K562 (cell line): ENCODE data around the gene TRMT2A. TPM values are rescaled to one million over a fixed set of nuclear protein-coding genes. Genes with fewer than 3 reads are reported as not detected.

Source experiments
- ATAC-seq: fragments of 200-7000 bp; cut with Tn5 transposase; 3 replicates; pipeline ENCODE4 v1.9.1; 2020; ENCODE audit warnings: moderate library complexity
- BruUV-seq: library from RNA; stranded (reverse); fragments of 400-500 nt; replicated peaks from 2 replicates; lab custom pipeline; 2021; lab: Mats Ljungman, UMichigan
- CTCF ChIA-PET: fragments of 300-600 bp; formaldehyde crosslinking; extraction: SDS; loops from one replicate; lab custom pipeline; 2021; ENCODE audit warnings: low intra/inter-chr PET ratio; lab: Yijun Ruan, JAX
- POLR2A ChIA-PET: fragments of 300-600, 350-650 bp; sonication (Branson Sonifier 250); formaldehyde crosslinking; extraction: SDS; loops from one replicate; lab custom pipeline; 2021; ENCODE audit warnings: antibody characterized with exemption, inconsistent platforms; lab: Yijun Ruan, JAX
- DNase-seq, 4 experiments: peaks; one replicate each; pipeline versions ENCODE4 v3.0.0 to v3.0.0-alpha.2; 2011 to 2018; ENCODE audit warnings: low spot score in 3 of 4, mixed read lengths in 3 of 4; ENCODE audit errors: extremely low read depth in 1 of 4
- FAIRE-seq: peaks from 2 replicates; lab custom pipeline; 2011; peaks lifted over from hg19 to GRCh38; lab: Jason Lieb, UNC
- H2AFZ ChIP-seq: 2 replicates; pipeline ENCODE4 v1.6.0; 2011; ENCODE audit warnings: low read depth, low read length, control low read depth, inconsistent platforms
- H3K27ac ChIP-seq: fragments of 200-600 bp; 3 replicates; pipeline ENCODE4 v1.8.0; 2011; ENCODE audit warnings: low read depth, mild to moderate bottlenecking, control low read depth, inconsistent platforms, low read length, moderate library complexity, mixed read lengths; ENCODE audit errors: extremely low read depth
- H3K27me3 ChIP-seq, 2 experiments: fragments of 300-600 bp in 1 of 2; 2 replicates in 1 of 2; 3 replicates in 1 of 2; pipeline versions ENCODE4 v1.6.0 to v1.8.0; 2011; ENCODE audit warnings: inconsistent platforms in 2 of 2, low read length in 2 of 2, mild to moderate bottlenecking in 1 of 2, mixed read lengths in 1 of 2, moderate library complexity in 1 of 2; ENCODE audit not compliant: control insufficient read depth in 2 of 2, insufficient read depth in 2 of 2
- H3K36me3 ChIP-seq: fragments of 300-600 bp; 3 replicates; pipeline ENCODE4 v1.8.0; 2011; ENCODE audit warnings: mild to moderate bottlenecking, low read length, inconsistent platforms; ENCODE audit not compliant: control insufficient read depth, insufficient read depth
- H3K4me1 ChIP-seq, 2 experiments: fragments of 200-600 bp in 1 of 2; replicated peaks in 1 of 2; 2 replicates in 1 of 2; 3 replicates in 1 of 2; pipeline versions ENCODE4 v1.5.1 to v1.8.0; 2011; ENCODE audit warnings: inconsistent platforms in 2 of 2, low read length in 2 of 2, mild to moderate bottlenecking in 1 of 2, mixed read lengths in 1 of 2, moderate library complexity in 1 of 2; ENCODE audit not compliant: control insufficient read depth in 2 of 2, insufficient read depth in 2 of 2
- H3K4me2 ChIP-seq: 2 replicates; pipeline ENCODE4 v1.6.1; 2011; ENCODE audit warnings: low read length, control low read depth, inconsistent platforms, mixed read lengths; ENCODE audit not compliant: insufficient read depth
- H3K4me3 ChIP-seq: fragments of 200-600 bp; sonication (generic), shearing (Covaris generic); 2 replicates; pipeline ENCODE4 v1.5.1; 2016; ENCODE audit warnings: control low read depth, inconsistent platforms
- H3K79me2 ChIP-seq: fragments of 200-600 bp; 3 replicates; pipeline ENCODE4 v1.8.0; 2011; ENCODE audit warnings: low read length, inconsistent platforms; ENCODE audit not compliant: control insufficient read depth, insufficient read depth
- H3K9ac ChIP-seq, 2 experiments: 2 replicates each; pipeline versions ENCODE4 v1.6.0 to v1.6.1; 2011; ENCODE audit warnings: low read depth in 2 of 2, low read length in 2 of 2, control low read depth in 1 of 2, inconsistent platforms in 1 of 2, mild to moderate bottlenecking in 1 of 2, mixed read lengths in 1 of 2; ENCODE audit not compliant: insufficient read depth in 1 of 2
- H3K9me1 ChIP-seq: one replicate; pipeline ENCODE4 v1.6.0; 2011; ENCODE audit warnings: inconsistent platforms, mild to moderate bottlenecking, low read length, moderate library complexity; ENCODE audit not compliant: control insufficient read depth, insufficient read depth
- H3K9me3 ChIP-seq: replicated peaks from 2 replicates; pipeline ENCODE4 v1.5.1; 2011; ENCODE audit warnings: low read depth, low read length, inconsistent platforms; ENCODE audit not compliant: control insufficient read depth, insufficient read depth
- H4K20me1 ChIP-seq: replicated peaks from 2 replicates; pipeline ENCODE4 v1.6.1; 2011; ENCODE audit warnings: low read length, inconsistent platforms, mixed read lengths; ENCODE audit not compliant: control insufficient read depth, insufficient read depth
- BHLHE40 ChIP-seq: IDR thresholded peaks from 2 replicates; pipeline ENCODE4 v1.6.1; 2011; ENCODE audit warnings: low read length, improper control_type of control experiment
- CBFB ChIP-seq: sonication (generic); formaldehyde crosslinking; IDR thresholded peaks from 2 replicates; pipeline ENCODE4 v1.4.0; 2020; ENCODE audit warnings: mild to moderate bottlenecking, missing genetic modification reagents
- EP400 ChIP-seq: fragments of 450-650 bp; IDR thresholded peaks from 2 replicates; pipeline ENCODE4 v1.6.1; 2017; ENCODE audit warnings: antibody characterized with exemption, mild to moderate bottlenecking, moderate library complexity
- HMG20A ChIP-seq: fragments of 450-650 bp; formaldehyde crosslinking; conservative IDR thresholded peaks from 2 replicates; pipeline ENCODE4 v1.4.0; 2020; ENCODE audit warnings: mild to moderate bottlenecking, mixed read lengths
- MEF2D ChIP-seq: conservative IDR thresholded peaks from 2 replicates; pipeline ENCODE4 v1.6.1; 2016; ENCODE audit warnings: low read depth, missing genetic modification characterization, missing compliant biosample characterization
- MTA2 ChIP-seq: fragments of 450-650 bp; IDR thresholded peaks from 2 replicates; pipeline ENCODE4 v1.6.1; 2016; ENCODE audit warnings: low read depth
- RBM17 ChIP-seq: fragments of 200-400 bp; formaldehyde crosslinking; IDR thresholded peaks from 2 replicates; pipeline ENCODE4 v1.6.1; 2017; ENCODE audit warnings: low read depth, mild to moderate bottlenecking, low read length, borderline replicate concordance
- SMC3 ChIP-seq: conservative IDR thresholded peaks from 2 replicates; pipeline ENCODE4 v1.6.1; 2011; ENCODE audit warnings: low read depth, low read length, improper control_type of control experiment; ENCODE audit not compliant: insufficient read depth
- ZNF133 ChIP-seq: fragments of 250-450 bp; sonication (Bioruptor Pico); IDR thresholded peaks from 2 replicates; pipeline ENCODE4 v1.4.0; 2020; ENCODE audit warnings: mild to moderate bottlenecking
- ZNF263 ChIP-seq: sonication (generic); formaldehyde crosslinking; IDR thresholded peaks from 2 replicates; pipeline ENCODE4 v1.8.0; 2022; ENCODE audit warnings: mild to moderate bottlenecking, missing genetic modification reagents, borderline replicate concordance
- ZNF444 ChIP-seq: fragments of 250-450 bp; sonication (Bioruptor Pico); IDR thresholded peaks from 2 replicates; pipeline ENCODE4 v1.4.0; 2020; ENCODE audit warnings: mild to moderate bottlenecking, moderate library complexity
- WGBS: fragments of 100-300 bp; shearing (Covaris generic); methylation state at CpG from one replicate; pipeline ENCODE4 v1.1.6; 2016; ENCODE audit warnings: low coverage, mixed read lengths; ENCODE audit not compliant: insufficient coverage; ENCODE audit errors: missing lambda C conversion rate; 5-methylcytosine and 5-hydroxymethylcytosine counted together
- in situ Hi-C: fragments of 300-500 bp; cut with MboI; formaldehyde crosslinking; loops from 4 replicates; pipeline ENCODE4 v1.15.0; 2018; ENCODE audit warnings: inconsistent platforms, mixed read lengths
- intact Hi-C: fragments of 100-400 bp; cut with micrococcal nuclease; formaldehyde crosslinking; loops from 2 replicates; pipeline ENCODE4 v1.14.2; 2022
- polyA plus RNA-seq, 8 experiments: library from polyadenylated mRNA; depleted of rRNA in 4 of 8; stranded (reverse) in 5 of 8; unstranded in 3 of 8; fragments of >200 nt; fragmentation: Nextera tagmentation in 2 of 8; fragmentation: Illumina TruSeq in 1 of 8; extraction: Ambion mirVana in 2 of 8; extraction: Trizol in 1 of 8; gene quantifications; 2 replicates each; pipeline versions ENCODE4 v1.2.1 to v1.2.3, GENCODE V29; 2011 to 2014; ENCODE audit warnings: inconsistent platforms in 1 of 8, missing spikeins in 1 of 8
- total RNA-seq, 7 experiments: library from RNA; depleted of rRNA in 6 of 7; stranded (reverse); fragments of >200 nt in 6 of 7; fragmentation: Illumina TruSeq in 2 of 7; extraction: Trizol in 2 of 7; gene quantifications; 2 replicates each; pipeline versions ENCODE4 v1.2.1 to v1.2.3, GENCODE V29; 2011 to 2021; ENCODE audit warnings: low replicate concordance in 1 of 7
- TF ChIP-seq, protein P1 (sequence below): sonication (generic); formaldehyde crosslinking; IDR thresholded peaks from 2 replicates; pipeline ENCODE4 v1.8.0; 2022; ENCODE audit warnings: missing genetic modification reagents, mild to moderate bottlenecking, borderline replicate concordance
- TF ChIP-seq, protein P2 (sequence below): sonication (generic); formaldehyde crosslinking; IDR thresholded peaks from 2 replicates; pipeline ENCODE4 v1.8.0; 2022; ENCODE audit warnings: mild to moderate bottlenecking, missing genetic modification reagents
- TF ChIP-seq, protein P3 (sequence below), 2 experiments: fragments of 450-650 bp; IDR thresholded peaks; 2 replicates each; pipeline ENCODE4 v1.6.1; 2018; ENCODE audit warnings: mild to moderate bottlenecking in 2 of 2, low read depth in 1 of 2; ENCODE audit not compliant: partially characterized antibody in 2 of 2

TRMT2A gene
- total and polyA plus RNA-seq, 9 of the 15 experiments (the other 6 are each of a cell fraction or from before 2014, with no cell fraction given), result 1.6 to 265 (median 140) TPM

DNA sequence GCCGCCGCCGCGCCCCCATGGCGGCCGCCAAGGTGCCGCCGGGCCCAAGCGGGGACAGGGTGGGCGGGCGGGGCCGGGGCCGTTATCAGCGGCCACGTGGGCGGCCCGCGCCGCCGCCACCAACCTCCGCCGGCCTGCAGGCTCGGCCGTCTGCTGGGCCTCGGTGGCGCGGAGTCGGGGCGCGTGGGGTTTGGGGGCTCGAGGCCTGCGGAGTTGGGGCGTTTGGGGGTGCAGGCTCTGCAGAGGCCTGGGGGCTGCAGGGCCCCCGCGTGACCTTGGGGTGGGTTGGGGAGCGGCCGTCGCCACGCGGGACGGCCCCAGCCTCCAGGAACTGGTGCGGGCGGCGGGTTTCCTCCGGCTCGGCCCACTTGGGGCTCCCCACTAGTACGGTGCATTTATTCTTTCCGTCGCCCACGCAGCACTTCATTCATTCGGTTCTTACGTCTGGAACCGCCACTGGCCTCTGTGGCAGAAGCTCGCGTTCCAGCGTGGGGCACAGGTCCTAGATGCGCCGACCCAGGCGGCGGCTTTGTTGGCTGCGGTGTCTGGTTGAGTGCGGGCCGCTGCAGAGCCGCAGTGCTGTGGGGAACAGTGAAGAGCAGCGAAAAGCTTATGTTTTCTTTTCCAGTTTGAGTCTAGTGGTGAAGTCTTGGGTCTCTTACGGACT is 740 bp upstream of the TRMT2A start:
- ChIA-PET CTCF (interaction anchor here (1.4 kb wide), 1 partner anchor 11 kb away, joined by 3 read pairs; no protein-coding TSS in a partner anchor), POLR2A (interaction anchor here (0.5 to 20.7 kb wide), 36 partner anchors 10 to 398 kb away, joined by 3 to 513 read pairs (median 5); partner anchors contain the start of genes COMT, DGCR8, GP1BB and TANGO2)
- H3K9ac ChIP-seq, result peak overlapping the region; percentile 96 to 99
- intact Hi-C loops, result loop anchor here (1.0 to 5.0 kb wide), 6 partner anchors 12 to 385 kb away; partner anchors contain the start of genes DGCR8, GNB1L and RTL10
- no peaks in the 10 kb centered on the region for H3K27me3 ChIP-seq
- H3K79me2 ChIP-seq, result peaks cover 82% of the 10 kb centered on the region
- in situ Hi-C loops, result loop anchor here (10.0 kb wide), 1 partner anchor 393 kb away; the partner anchor contains the start of gene GP1BB
- no TSS peak for BruUV-seq
- no peaks in the 10 kb centered on the region for H3K9me1 ChIP-seq
- H2AFZ ChIP-seq, result peak overlapping the region; percentile 27
- H3K4me1 ChIP-seq, result peaks cover 25 to 90% of the 10 kb centered on the region in 2 experiments
- peaks cover 26% of the 10 kb centered on the region for H4K20me1 ChIP-seq
- DNase-seq (peak; percentile 87 to 98 (median 94)), ATAC-seq (peak; percentile 39), FAIRE-seq (peak; percentile 35)
- peak overlapping the region; percentile 90 for H3K4me2 ChIP-seq
- under 1% methylated on average over 60 of the region's 66 CpGs for WGBS
- H3K27ac ChIP-seq, result peak overlapping the region; percentile 94
- H3K4me3 ChIP-seq, result peak overlapping the region; percentile 63
- no peaks in the 10 kb centered on the region for H3K9me3 ChIP-seq
- H3K36me3 ChIP-seq, result peaks cover 84% of the 10 kb centered on the region
- TF ChIP-seq RBM17 (no peak), ZNF444 (CRISPR knock-in tag) (no peak), MTA2 (no peak), HMG20A (CRISPR knock-in tag) (no peak), CBFB (CRISPR knock-in tag) (no peak), ZNF133 (CRISPR knock-in tag) (no peak), ZNF263 (CRISPR knock-in tag) (no peak), MEF2D (tag) (peak; percentile 53; the same call in 1 of the 2 replicates), SMC3 (peak; percentile 18; the same call in 1 of the 2 replicates), EP400 (no peak), BHLHE40 (peak; percentile 21; the same call in 1 of the 2 replicates)
- TF ChIP-seq, protein P1, sequence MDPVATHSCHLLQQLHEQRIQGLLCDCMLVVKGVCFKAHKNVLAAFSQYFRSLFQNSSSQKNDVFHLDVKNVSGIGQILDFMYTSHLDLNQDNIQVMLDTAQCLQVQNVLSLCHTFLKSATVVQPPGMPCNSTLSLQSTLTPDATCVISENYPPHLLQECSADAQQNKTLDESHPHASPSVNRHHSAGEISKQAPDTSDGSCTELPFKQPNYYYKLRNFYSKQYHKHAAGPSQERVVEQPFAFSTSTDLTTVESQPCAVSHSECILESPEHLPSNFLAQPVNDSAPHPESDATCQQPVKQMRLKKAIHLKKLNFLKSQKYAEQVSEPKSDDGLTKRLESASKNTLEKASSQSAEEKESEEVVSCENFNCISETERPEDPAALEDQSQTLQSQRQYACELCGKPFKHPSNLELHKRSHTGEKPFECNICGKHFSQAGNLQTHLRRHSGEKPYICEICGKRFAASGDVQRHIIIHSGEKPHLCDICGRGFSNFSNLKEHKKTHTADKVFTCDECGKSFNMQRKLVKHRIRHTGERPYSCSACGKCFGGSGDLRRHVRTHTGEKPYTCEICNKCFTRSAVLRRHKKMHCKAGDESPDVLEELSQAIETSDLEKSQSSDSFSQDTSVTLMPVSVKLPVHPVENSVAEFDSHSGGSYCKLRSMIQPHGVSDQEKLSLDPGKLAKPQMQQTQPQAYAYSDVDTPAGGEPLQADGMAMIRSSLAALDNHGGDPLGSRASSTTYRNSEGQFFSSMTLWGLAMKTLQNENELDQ (CRISPR knock-in tag), result no peak
- TF ChIP-seq, protein P2, sequence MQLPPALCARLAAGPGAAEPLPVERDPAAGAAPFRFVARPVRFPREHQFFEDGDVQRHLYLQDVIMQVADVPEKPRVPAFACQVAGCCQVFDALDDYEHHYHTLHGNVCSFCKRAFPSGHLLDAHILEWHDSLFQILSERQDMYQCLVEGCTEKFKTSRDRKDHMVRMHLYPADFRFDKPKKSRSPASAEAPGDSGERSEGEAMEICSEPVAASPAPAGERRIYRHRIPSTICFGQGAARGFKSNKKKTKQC (CRISPR knock-in tag), result no peak
- TF ChIP-seq, protein P3, sequence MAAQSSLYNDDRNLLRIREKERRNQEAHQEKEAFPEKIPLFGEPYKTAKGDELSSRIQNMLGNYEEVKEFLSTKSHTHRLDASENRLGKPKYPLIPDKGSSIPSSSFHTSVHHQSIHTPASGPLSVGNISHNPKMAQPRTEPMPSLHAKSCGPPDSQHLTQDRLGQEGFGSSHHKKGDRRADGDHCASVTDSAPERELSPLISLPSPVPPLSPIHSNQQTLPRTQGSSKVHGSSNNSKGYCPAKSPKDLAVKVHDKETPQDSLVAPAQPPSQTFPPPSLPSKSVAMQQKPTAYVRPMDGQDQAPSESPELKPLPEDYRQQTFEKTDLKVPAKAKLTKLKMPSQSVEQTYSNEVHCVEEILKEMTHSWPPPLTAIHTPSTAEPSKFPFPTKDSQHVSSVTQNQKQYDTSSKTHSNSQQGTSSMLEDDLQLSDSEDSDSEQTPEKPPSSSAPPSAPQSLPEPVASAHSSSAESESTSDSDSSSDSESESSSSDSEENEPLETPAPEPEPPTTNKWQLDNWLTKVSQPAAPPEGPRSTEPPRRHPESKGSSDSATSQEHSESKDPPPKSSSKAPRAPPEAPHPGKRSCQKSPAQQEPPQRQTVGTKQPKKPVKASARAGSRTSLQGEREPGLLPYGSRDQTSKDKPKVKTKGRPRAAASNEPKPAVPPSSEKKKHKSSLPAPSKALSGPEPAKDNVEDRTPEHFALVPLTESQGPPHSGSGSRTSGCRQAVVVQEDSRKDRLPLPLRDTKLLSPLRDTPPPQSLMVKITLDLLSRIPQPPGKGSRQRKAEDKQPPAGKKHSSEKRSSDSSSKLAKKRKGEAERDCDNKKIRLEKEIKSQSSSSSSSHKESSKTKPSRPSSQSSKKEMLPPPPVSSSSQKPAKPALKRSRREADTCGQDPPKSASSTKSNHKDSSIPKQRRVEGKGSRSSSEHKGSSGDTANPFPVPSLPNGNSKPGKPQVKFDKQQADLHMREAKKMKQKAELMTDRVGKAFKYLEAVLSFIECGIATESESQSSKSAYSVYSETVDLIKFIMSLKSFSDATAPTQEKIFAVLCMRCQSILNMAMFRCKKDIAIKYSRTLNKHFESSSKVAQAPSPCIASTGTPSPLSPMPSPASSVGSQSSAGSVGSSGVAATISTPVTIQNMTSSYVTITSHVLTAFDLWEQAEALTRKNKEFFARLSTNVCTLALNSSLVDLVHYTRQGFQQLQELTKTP (IDR thresholded peaks at IDR 0.05; ENCODE audit: low read depth in 1 of 2, partially characterized antibody in 2 of 2), result peak in 1 of 2 experiments; percentile 42
